GM10248 (cell line): ENCODE data around the gene PRIM1.

Source experiments
- CTCF ChIA-PET: fragments of 300-600 bp; sonication (Branson Sonifier 250); formaldehyde crosslinking; extraction: SDS; loops from one replicate; lab custom pipeline; 2021; ENCODE audit warnings: antibody characterized with exemption; lab: Yijun Ruan, JAX
- POLR2A ChIA-PET: fragments of 350-650 bp; sonication (Branson Sonifier 250); formaldehyde crosslinking; extraction: SDS; loops from one replicate; lab custom pipeline; 2020; ENCODE audit warnings: antibody characterized with exemption; lab: Yijun Ruan, JAX
- DNase-seq: peaks from one replicate; pipeline ENCODE4 v3.0.0; 2012; ENCODE audit errors: extremely low spot score
- CTCF ChIP-seq: IDR thresholded peaks from 2 replicates; pipeline ENCODE4 v1.5.1; 2012; ENCODE audit warnings: mild to moderate bottlenecking, low read depth; ENCODE audit errors: extremely low read depth, missing control alignments, control extremely low read depth

The PRIM1 gene

GRCh38 chr12:56785874-56786273 is 33.8 kb upstream of the PRIM1 start:
- no peak for DNase-seq
- POLR2A ChIA-PET, result interaction anchor here (0.6 kb wide), 1 partner anchor 95 kb away, joined by 14 read pairs; no protein-coding TSS in a partner anchor
- CTCF ChIA-PET, result no interaction called here
- no peak for TF ChIP-seq CTCF

- DNase-seq, result no peak
- POLR2A ChIA-PET, result no interaction called here
- TF ChIP-seq CTCF, result no peak
- CTCF ChIA-PET, result no interaction called here
These were observed 33.2 kb upstream of the PRIM1 start for GRCh38 chr12:56785141-56785865.

- TF ChIP-seq CTCF, result no peak
- no peak for DNase-seq
- CTCF ChIA-PET, result no interaction called here
- POLR2A ChIA-PET, result no interaction called here
These were observed 29.6 kb upstream of the PRIM1 start for GRCh38 chr12:56781726-56782125.

GRCh38 chr12:56778756-56779155 is 26.6 kb upstream of the PRIM1 start:
- CTCF ChIA-PET, result no interaction called here
- TF ChIP-seq CTCF, result no peak
- POLR2A ChIA-PET, result no interaction called here
- no peak for DNase-seq

GRCh38 chr12:56776654-56777053 is 24.5 kb upstream of the PRIM1 start:
- ChIA-PET CTCF (interaction anchor here (1.2 to 2.5 kb wide), 3 partner anchors 8 to 39 kb away, joined by 3 to 6 read pairs (median 5); partner anchors contain the start of gene HSD17B6), POLR2A (no interaction called here)
- DNase-seq, result no peak
- TF ChIP-seq CTCF, result no peak

GRCh38 chr12:56775638-56776037 is 23.5 kb upstream of the PRIM1 start:
- CTCF ChIA-PET, result interaction anchor here (1.0 to 2.5 kb wide), 3 partner anchors 12 to 226 kb away, joined by 3 to 6 read pairs (median 4); partner anchors contain the start of gene HSD17B6
- no peak for DNase-seq
- TF ChIP-seq CTCF, result no peak
- POLR2A ChIA-PET, result no interaction called here
